Activated CD4-positive, alpha-beta T cell treated with anti-CD3 and anti-CD28 coated beads, Interleukin-2, amount 50 U/mL, for 1 hour (primary cell): ENCODE results near the gene HLA-A.
"Not testable (repeated sequence)": the region's sequence is repeated elsewhere in the genome, so short reads cannot be mapped to it uniquely, and the experiment has no call there.

ENCODE experiments used
- DNase-seq: peaks from one replicate; pipeline ENCODE4 v3.0.0-alpha.2; 2020

Gene HLA-A

GRCh38 chr6:29963697-29964096 lies 21.4 kb downstream of the HLA-A start:
- DNase-seq = not testable (repeated sequence)

DNA sequence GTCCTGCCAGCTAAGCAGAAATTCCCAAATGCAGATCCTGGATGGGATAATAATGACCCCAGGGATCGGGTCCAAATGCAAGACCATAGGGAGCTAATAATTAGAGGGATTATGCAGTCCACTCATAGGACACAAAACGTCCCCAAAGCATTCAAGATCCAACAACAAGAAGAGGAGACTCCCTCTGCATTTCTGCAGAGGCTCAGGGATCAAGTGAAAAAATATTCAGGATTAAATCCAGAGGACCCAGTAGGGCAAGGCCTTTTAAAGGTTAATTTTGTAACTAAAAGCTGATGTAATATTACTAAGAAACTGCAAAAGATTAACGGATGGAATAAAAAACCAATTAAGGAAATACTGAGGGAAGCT lies 22.2 kb downstream of the HLA-A start:
- no peak for DNase-seq

DNA sequence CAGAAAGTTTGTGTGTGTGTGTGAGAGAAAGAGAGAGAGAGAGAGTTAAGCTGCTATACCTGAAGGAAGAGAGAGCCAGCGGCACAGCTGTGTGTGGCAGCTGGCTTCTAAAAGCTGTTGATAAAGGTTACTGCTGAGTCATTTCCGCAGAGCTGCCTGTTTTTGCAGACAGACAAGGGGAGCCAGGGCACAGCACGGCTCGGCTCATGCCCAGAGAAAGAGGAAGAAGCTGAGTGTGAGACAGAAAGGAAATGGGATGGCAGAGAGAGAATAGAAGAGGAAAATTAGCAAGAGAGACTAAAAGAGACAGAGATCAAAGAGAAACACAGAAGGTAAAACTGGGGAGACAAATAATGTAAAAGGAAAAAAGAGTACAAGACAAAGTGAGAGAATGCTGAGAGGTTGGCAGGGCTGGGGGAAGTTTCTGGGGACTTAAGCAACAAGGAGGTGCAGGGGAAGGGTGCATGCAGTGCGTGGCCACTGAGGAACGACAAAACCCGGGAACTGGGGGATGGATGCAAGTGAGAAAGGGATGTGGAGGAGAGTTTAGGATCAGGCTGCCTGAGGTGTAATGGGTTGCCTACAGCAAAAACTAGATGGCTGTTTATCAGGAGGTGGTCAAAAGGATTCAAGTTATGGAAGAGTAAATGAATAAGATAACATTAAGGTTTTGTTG lies 22.7 kb downstream of the HLA-A start:
- peak; percentile 76 for DNase-seq

DNA sequence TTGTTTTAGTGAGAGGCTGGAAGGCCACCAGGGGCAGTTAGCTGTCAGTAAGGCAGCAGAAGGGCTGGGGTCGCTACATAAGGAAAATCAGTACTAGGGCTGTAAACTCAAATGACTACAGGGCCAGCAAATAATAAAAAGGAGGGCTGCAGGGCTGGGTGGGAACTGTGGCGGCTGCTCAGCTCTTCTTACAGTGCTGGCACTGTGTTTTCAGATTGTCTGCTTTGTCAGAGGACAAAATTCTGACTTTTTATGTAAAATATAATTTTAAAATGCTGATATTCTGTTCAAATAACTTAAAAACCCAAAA lies 23.2 kb downstream of the HLA-A start:
- DNase-seq = no peak

- no peak for DNase-seq
These were observed 23.7 kb downstream of the HLA-A start for GRCh38 chr6:29965873-29966601.

- no peak for DNase-seq
These were observed 25.2 kb downstream of the HLA-A start for GRCh38 chr6:29967379-29968010.

- DNase-seq = no peak
These were observed 25.8 kb downstream of the HLA-A start for GRCh38 chr6:29968130-29968529.

DNA sequence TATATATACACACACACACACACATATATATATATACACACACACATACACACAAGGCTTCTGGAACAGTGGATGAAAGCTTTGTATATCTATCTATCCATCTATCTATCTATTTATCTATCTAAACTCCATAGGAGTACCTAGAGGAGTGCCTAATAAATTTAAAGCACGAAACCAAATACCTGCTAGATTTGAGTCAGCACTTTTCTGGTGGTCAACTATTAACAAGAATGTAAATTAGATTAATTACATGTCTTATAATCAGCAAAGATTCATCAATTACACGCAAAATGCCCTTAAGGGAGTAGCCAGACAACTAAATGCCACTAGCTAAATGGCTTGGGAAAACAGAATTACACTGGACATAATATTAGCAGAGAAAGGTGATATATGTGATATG lies 26.6 kb downstream of the HLA-A start:
- DNase-seq = no peak

- no peak for DNase-seq
These were observed 28.4 kb downstream of the HLA-A start for GRCh38 chr6:29970711-29971110.

- no peak for DNase-seq
These were observed 32.7 kb downstream of the HLA-A start for GRCh38 chr6:29974901-29975560.

DNA sequence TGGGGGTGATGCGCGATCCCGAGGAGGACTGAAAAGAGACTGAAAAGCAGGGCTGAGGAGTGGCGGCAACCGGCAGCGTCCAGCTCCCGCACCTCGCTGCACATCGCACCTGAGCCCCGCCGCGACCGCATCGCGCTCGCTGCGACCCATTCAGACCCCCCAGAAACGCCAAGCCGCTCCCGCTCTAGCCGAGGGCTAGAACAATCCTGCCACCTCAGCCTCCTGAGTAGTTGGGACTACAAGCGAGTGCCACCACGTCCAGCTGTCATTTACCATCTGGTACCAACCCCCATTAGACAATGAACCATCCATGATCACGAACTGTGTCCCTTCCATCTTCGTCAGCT lies 33.2 kb downstream of the HLA-A start:
- no peak for DNase-seq

DNA sequence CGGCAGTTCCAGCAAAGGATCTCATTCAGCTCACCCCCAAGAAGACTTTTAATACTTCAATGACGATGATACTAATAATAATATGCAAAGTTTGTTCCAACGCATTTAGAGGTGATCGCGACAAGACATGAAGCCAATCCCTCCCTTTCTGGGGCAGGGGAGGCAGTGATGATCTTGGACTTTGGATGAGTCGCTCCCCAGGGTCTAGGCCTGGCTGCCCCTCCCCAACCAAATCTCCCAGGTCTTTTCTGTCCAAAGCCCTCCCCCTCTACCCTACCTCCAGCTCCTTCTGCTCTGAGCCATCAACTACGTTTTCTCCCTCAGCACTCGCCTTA lies 33.9 kb downstream of the HLA-A start:
- no peak for DNase-seq

- DNase-seq = peak; percentile 44
These were observed 34.5 kb downstream of the HLA-A start for GRCh38 chr6:29976588-29977424.

GRCh38 chr6:29977425-29977727 lies 35.0 kb downstream of the HLA-A start:
- no peak for DNase-seq

DNA sequence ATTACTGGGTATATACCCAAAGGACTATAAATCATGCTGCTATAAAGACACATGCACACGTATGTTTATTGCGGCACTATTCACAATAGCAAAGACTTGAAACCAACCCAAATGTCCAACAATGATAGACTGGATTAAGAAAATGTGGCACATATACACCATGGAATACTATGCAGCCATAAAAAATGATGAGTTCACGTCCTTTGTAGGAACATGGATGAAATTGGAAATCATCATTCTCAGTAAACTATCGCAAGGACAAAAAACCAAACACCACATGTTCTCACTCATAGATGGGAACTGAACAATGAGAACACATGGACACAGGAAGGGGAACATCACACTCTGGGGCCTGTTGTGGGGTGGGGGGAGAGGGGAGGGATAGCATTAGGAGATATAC lies 37.7 kb downstream of the HLA-A start:
- not testable (repeated sequence) for DNase-seq

DNA sequence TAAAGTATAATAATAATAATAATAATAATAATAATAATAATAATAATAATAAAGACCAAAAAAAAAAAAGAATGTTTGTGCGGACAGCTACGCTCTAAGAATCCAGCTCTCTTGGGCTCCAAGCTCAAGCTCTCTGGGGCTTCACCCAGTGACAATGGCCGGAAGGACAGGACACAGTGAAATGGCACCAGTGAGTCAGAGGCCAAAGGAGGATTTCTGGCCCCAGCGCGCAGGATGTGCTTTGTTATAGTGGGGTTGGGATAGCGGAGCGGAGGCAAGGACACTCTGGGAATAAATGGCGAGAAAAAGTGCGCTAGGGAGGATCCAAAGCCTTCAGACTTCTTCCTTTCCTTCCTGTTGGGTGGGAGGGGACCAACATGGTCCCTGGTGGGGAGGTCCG lies 38.2 kb downstream of the HLA-A start:
- no peak for DNase-seq

- DNase-seq = no peak
These were observed 39.0 kb downstream of the HLA-A start for GRCh38 chr6:29981211-29981812.

- no peak for DNase-seq
These were observed 39.8 kb downstream of the HLA-A start for GRCh38 chr6:29982097-29982496.

- DNase-seq = no peak
These were observed 41.9 kb downstream of the HLA-A start for GRCh38 chr6:29984232-29984631.

- DNase-seq = no peak
These were observed 42.7 kb downstream of the HLA-A start for GRCh38 chr6:29984992-29985391.

- no peak for DNase-seq
These were observed 43.9 kb downstream of the HLA-A start for GRCh38 chr6:29986179-29986781.

GRCh38 chr6:29989211-29989610 lies 46.9 kb downstream of the HLA-A start:
- no peak for DNase-seq

DNA sequence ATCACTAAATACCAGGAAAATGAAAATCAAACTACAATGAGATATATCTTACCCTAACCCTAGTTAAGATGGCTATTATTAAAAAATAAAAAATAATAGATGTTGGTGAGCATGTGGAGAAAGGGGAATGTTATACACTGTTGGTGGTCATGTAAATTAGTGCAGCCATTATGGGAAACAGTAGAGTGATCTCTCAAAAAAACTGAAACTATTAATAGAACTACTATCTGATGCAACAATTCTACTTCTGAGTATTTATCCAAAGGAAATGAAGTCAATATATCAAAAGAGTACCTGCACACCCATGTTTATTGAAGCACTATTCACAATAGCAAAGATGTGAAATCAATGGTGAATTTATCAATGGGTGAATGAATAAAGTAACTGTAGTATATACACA lies 48.6 kb downstream of the HLA-A start:
- DNase-seq = no peak
